Upper lobe of left lung (tissue), 6 donors: ENCODE results near the gene WDR26. TPM values are rescaled to one million over a fixed set of nuclear protein-coding genes. Genes with fewer than 3 reads are reported as not detected.

Experiments used
- ATAC-seq, 2 donors: fragments of 200-7000 bp; cut with Tn5 transposase; one replicate each; pipeline ENCODE4 v1.9.1; 2022; ENCODE audit warnings: mild to moderate bottlenecking in 2 of 2, moderate library complexity in 2 of 2; ENCODE audit not compliant: low FRiP score in 2 of 2
- DNase-seq, 2 donors: peaks; one replicate each; pipeline ENCODE4 v3.0.0-alpha.2; 2019 to 2020
- H3K27ac ChIP-seq, 4 donors: fragments of 200-600 bp; sonication (generic); one replicate each; pipeline ENCODE4 v1.5.1; 2016 to 2019
- H3K27me3 ChIP-seq, 4 donors: fragments of 200-600 bp; sonication (generic); one replicate each; pipeline ENCODE4 v1.5.1; 2017 to 2019
- H3K36me3 ChIP-seq, 4 donors: fragments of 200-600 bp; sonication (generic); one replicate each; pipeline ENCODE4 v1.5.1; 2016 to 2019
- H3K4me1 ChIP-seq, 4 donors: fragments of 200-600 bp; sonication (generic); one replicate each; pipeline ENCODE4 v1.5.1; 2018 to 2019
- H3K4me3 ChIP-seq, 4 donors: fragments of 200-600 bp; sonication (generic); one replicate each; pipeline ENCODE4 v1.5.1; 2017 to 2019; ENCODE audit warnings: mild to moderate bottlenecking in 2 of 4, moderate library complexity in 1 of 4
- H3K9me3 ChIP-seq, 4 donors: fragments of 200-600 bp; sonication (generic); one replicate each; pipeline ENCODE4 v1.5.1; 2018 to 2019
- EP300 ChIP-seq, 4 donors: sonication (generic); formaldehyde crosslinking; IDR thresholded peaks; one replicate each; pipeline ENCODE4 v1.5.1; 2017; ENCODE audit warnings: antibody characterized with exemption in 4 of 4, control low read depth in 2 of 4
- POLR2A ChIP-seq, 4 donors: fragments of 450-650 bp; IDR thresholded peaks; one replicate each; pipeline ENCODE4 v1.5.1; 2016 to 2017; ENCODE audit warnings: antibody characterized with exemption in 4 of 4, mild to moderate bottlenecking in 2 of 4
- POLR2AphosphoS5 ChIP-seq, 2 donors: sonication (generic); formaldehyde crosslinking; IDR thresholded peaks; one replicate each; pipeline ENCODE4 v1.5.1; 2017; ENCODE audit warnings: antibody characterized with exemption in 2 of 2
- WGBS, 2 donors: methylation state at CpG; one replicate each; pipeline ENCODE4 v1.1.5; 2017 to 2018; 5-methylcytosine and 5-hydroxymethylcytosine counted together
- total RNA-seq, 6 donors: library from RNA; depleted of rRNA in 4 of 6; stranded (reverse); fragments of >200 nt in 4 of 6; gene quantifications; one replicate each; pipeline versions ENCODE4 v1.1.0 to v1.2.1, GENCODE V29; 2016 to 2021
- TF ChIP-seq, protein P1 (sequence below), 6 experiments: fragments of 450-650 bp in 4 of 6; fragments of 200-600 bp in 2 of 6; sonication (generic) in 2 of 6; IDR thresholded peaks; one replicate each; pipeline ENCODE4 v1.5.1; 2016 to 2019; ENCODE audit warnings: antibody characterized with exemption in 6 of 6
- donor health status: DM: no; HTN: no; CAD: no; lungs with moderate emphysema.
- donor health status: DM: no; HTN: yes; CAD: no; lungs with severe emphysema.

WDR26 gene
- total RNA-seq, 6 donors from 2014 or later = 75.8 to 145 (median 91.2) TPM

DNA sequence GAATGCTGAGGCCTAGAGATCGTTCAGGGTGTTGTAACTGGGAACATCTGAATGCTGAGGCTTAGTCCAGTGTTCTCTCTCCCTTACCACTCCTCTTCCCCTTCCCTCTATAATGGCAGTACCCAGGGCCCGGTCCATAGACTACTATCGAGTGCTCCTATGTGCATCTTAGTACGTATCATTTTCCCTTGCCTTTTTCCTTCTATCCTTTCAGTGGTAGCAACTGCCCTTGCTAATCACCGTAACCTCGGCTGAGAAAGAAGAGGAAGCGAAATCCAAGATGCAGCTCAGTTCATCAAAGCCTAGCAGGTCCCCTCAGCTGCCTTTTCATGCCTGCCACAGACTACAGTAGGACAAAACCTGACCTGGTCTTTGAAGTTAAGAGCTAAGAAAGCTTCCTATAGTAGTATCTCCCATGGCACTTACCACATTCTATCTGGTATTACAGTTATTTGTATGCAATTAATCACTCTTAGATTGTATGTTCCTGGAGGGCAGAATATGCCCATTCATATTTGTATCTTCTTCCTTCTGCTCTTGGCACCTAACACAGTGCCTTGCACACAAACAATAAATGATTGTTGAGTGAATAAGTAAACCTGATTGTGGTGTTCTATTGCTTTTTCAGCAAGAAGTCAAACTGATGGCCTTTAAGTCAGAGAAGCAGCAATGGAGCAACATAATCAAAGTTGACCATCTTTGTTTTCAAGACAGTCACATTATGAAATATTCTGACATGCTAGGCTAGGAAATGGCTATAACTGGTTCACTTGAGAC, 55.6 kb downstream of the WDR26 start:
- peak in 1 of 2 donors; percentile 58 for ATAC-seq
- H3K9me3 ChIP-seq = no peaks in the 10 kb centered on the region
- H3K4me3 ChIP-seq = no peak overlapping the region
- H3K36me3 ChIP-seq = peaks cover 12 to 64% (median 27%) of the 10 kb centered on the region in 4 donors
- H3K27ac ChIP-seq = peak overlapping the region in 3 of 4 donors; percentile 4 to 51 (median 45)
- H3K27me3 ChIP-seq = no peaks in the 10 kb centered on the region
- no peak for DNase-seq
- no peak for TF ChIP-seq POLR2AphosphoS5 (IDR thresholded peaks at IDR 0.05)
- no peak for TF ChIP-seq EP300 (IDR thresholded peaks at IDR 0.05)
- no peak for TF ChIP-seq POLR2A (IDR thresholded peaks at IDR 0.05)
- TF ChIP-seq, protein P1, sequence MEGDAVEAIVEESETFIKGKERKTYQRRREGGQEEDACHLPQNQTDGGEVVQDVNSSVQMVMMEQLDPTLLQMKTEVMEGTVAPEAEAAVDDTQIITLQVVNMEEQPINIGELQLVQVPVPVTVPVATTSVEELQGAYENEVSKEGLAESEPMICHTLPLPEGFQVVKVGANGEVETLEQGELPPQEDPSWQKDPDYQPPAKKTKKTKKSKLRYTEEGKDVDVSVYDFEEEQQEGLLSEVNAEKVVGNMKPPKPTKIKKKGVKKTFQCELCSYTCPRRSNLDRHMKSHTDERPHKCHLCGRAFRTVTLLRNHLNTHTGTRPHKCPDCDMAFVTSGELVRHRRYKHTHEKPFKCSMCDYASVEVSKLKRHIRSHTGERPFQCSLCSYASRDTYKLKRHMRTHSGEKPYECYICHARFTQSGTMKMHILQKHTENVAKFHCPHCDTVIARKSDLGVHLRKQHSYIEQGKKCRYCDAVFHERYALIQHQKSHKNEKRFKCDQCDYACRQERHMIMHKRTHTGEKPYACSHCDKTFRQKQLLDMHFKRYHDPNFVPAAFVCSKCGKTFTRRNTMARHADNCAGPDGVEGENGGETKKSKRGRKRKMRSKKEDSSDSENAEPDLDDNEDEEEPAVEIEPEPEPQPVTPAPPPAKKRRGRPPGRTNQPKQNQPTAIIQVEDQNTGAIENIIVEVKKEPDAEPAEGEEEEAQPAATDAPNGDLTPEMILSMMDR (IDR thresholded peaks at IDR 0.05) = no peak
- peaks cover 0 to 11% (median 2%) of the 10 kb centered on the region in 4 donors for H3K4me1 ChIP-seq
- 69 to 84% methylated on average over 7 of the region's 7 CpGs for WGBS, 2 donors

DNA sequence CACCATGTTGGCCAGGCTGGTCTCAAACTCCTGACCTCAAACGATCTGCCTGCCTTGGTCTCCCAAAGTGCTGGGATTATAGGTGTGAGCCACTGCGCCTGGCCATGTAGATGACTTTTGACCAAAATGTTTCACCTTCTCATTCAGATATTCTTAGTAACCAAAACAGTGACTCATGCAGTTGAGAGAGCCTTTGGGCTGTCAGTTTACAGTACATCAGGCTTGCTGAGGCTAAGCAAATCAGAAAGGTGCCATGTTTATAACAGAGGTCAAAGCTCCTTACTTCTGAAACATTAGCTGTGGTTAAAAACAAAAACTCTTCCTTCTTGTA, 57.0 kb downstream of the WDR26 start:
- no peak for TF ChIP-seq POLR2AphosphoS5 (IDR thresholded peaks at IDR 0.05)
- TF ChIP-seq POLR2A (IDR thresholded peaks at IDR 0.05) = no peak
- TF ChIP-seq EP300 (IDR thresholded peaks at IDR 0.05) = no peak
- TF ChIP-seq, protein P1 (IDR thresholded peaks at IDR 0.05) = no peak
- ATAC-seq = no peak
- Histone ChIP-seq H3K36me3 (peaks cover 12 to 75% (median 38%) of the 10 kb centered on the region in 4 donors), H3K4me3 (no peak overlapping the region), H3K27me3 (no peaks in the 10 kb centered on the region), H3K27ac (peak overlapping the region in 3 of 4 donors; percentile 2 to 74 (median 54)), H3K4me1 (peaks cover 0 to 11% (median 2%) of the 10 kb centered on the region in 4 donors), H3K9me3 (no peaks in the 10 kb centered on the region)
- WGBS, 2 donors = 86 to 88% methylated on average over 2 of the region's 2 CpGs
- DNase-seq = no peak

DNA sequence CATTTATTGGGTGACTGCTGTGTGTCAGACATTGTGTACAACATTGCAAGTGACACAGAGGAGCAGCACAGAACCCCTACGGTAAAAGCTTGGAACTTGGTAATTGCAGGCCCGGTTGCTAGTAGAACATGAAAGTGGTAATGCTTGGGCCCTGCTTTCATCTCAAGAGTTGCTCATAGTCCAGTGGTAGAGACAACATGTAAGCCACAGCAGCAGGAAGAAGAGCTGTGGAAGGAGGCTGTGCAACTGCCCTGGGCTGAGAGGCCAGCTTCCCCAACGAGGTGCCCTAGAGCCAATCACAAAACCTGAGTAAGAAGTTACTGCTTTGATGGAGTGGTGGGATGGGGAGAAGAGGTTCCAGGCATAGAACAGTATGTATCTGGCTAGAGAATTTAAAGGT, 59.5 kb downstream of the WDR26 start:
- H3K27me3 ChIP-seq = no peaks in the 10 kb centered on the region
- WGBS, 2 donors = 77 to 84% methylated on average over 3 of the region's 3 CpGs
- peaks cover 23 to 91% (median 55%) of the 10 kb centered on the region in 4 donors for H3K36me3 ChIP-seq
- ATAC-seq (no peak), DNase-seq (no peak)
- H3K27ac ChIP-seq = no peak overlapping the region
- TF ChIP-seq POLR2AphosphoS5 (IDR thresholded peaks at IDR 0.05) = no peak
- TF ChIP-seq EP300 (IDR thresholded peaks at IDR 0.05) = no peak
- TF ChIP-seq, protein P1 (IDR thresholded peaks at IDR 0.05) = no peak
- TF ChIP-seq POLR2A (IDR thresholded peaks at IDR 0.05) = no peak
- H3K9me3 ChIP-seq = no peaks in the 10 kb centered on the region
- peaks cover 0 to 7% (median 2%) of the 10 kb centered on the region in 4 donors for H3K4me1 ChIP-seq
- H3K4me3 ChIP-seq = no peak overlapping the region

DNA sequence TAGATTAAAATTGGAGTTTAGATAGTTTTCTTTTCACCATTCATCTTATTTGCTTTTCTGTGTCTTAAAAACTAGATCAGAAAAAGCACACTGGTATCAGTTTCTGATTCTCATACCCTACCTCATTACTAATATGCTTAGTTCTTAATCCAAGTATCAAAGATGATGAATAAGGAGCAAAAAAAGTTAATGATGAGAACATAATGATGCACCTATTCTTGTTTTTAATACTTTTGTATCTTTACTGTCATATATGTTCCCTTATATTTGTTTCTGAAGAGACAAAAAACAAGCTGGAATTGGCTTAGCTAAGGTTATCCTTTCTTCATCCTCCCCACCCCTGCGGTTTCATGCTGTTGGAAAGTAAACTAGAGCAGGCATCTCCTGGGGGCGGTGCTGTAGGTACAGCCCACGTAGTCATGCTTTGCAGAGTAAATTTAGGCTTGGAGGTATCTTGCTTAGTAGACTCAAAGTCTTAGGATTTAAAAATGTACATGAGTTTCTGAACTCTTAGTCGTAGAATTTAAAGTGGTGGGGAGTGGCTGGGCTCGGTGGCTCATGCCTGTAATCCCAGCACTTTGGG, 61.5 kb downstream of the WDR26 start:
- H3K36me3 ChIP-seq = peaks cover 23 to 98% (median 68%) of the 10 kb centered on the region in 4 donors

More for the DNA sequence above, 61.5 kb downstream of the WDR26 start:
- H3K4me3 ChIP-seq = no peak overlapping the region
- no peak for TF ChIP-seq POLR2A (IDR thresholded peaks at IDR 0.05)
- TF ChIP-seq, protein P1 (IDR thresholded peaks at IDR 0.05) = no peak
- no peak for TF ChIP-seq POLR2AphosphoS5 (IDR thresholded peaks at IDR 0.05)
- TF ChIP-seq EP300 (IDR thresholded peaks at IDR 0.05) = no peak
- H3K4me1 ChIP-seq = peaks cover 0 to 6% (median 0%) of the 10 kb centered on the region in 4 donors
- H3K9me3 ChIP-seq = no peaks in the 10 kb centered on the region
- no peak for ATAC-seq
- H3K27ac ChIP-seq = no peak overlapping the region
- 93 to 97% methylated on average over 5 of the region's 5 CpGs for WGBS, 2 donors
- no peak for DNase-seq
- H3K27me3 ChIP-seq = no peaks in the 10 kb centered on the region
